Stimulated activated naive CD8-positive, alpha-beta T cell treated with anti-CD3 and anti-CD28 coated beads, Interleukin-15, amount 100 ng/mL, for 72 hours (primary cell): ENCODE measurements around the gene RAB20.
"Not testable (repeated sequence)": the region's sequence is repeated elsewhere in the genome, so short reads cannot be mapped to it uniquely, and the experiment has no call there.

Experiments
- ATAC-seq: fragments of 150-1000 bp; cut with Tn5 transposase; 2 replicates; pipeline ENCODE4 v1.10.0; 2021; ENCODE audit warnings: mild to moderate bottlenecking, moderate library complexity
- DNase-seq, 2 donors: peaks; one replicate each; pipeline ENCODE4 v3.0.0; 2021 to 2022
- H3K27ac Mint-ChIP-seq, 2 donors: one replicate each; pipeline ENCODE4 v1.8.0; 2022; ENCODE audit warnings: mild to moderate bottlenecking in 2 of 2, mixed read lengths in 2 of 2, moderate library complexity in 2 of 2
- H3K27me3 Mint-ChIP-seq: one replicate; pipeline ENCODE4 v1.8.0; 2022; ENCODE audit warnings: mixed read lengths
- H3K4me1 Mint-ChIP-seq: one replicate; pipeline ENCODE4 v1.8.0; 2022; ENCODE audit warnings: mild to moderate bottlenecking, mixed read lengths
- H3K4me3 Mint-ChIP-seq, 2 donors: one replicate each; pipeline ENCODE4 v1.8.0; 2022; ENCODE audit warnings: mild to moderate bottlenecking in 2 of 2, mixed read lengths in 2 of 2, moderate library complexity in 1 of 2
- H3K9me3 Mint-ChIP-seq, 2 donors: one replicate each; pipeline ENCODE4 v1.8.0; 2022; ENCODE audit warnings: mixed read lengths in 2 of 2

The RAB20 gene

DNA sequence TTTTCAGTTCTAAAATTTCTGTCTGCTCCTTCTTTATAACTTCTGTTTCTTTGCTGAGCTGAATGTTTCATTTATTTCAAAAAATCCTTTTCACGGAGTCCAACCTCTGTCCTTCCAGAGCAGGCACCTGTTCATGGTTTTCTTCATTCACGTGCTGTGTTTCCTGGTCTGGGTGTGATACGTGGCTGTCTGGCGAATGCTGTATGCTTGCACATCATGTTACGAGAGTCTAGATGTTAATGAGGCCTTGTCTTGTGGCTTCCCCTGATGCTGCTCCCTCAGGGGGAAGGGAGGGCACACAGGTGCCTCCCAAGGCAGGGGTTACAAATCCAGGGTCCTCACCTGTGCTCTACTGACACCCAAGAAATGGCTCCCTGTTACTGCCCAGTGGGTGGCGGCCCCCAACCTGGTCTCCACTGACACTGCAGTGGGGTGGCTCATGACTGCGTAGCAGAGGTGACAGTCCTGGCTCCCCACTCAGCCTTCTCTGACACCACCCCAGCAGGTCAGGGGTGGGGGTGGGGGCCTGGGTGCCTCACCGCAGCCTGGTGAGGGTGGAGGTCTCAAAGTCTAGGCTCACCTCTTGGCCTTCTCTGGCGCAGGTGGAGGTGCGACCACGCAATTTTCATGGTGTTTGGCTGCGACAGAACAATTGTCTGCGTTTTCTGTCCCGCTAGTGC lies 20.1 kb upstream of the RAB20 start:
- Mint-ChIP-seq H3K27ac (no peak overlapping the region), H3K4me3 (no peak overlapping the region), H3K27me3 (peaks cover 58% of the 10 kb centered on the region), H3K9me3 (no peaks in the 10 kb centered on the region), H3K4me1 (peaks cover 5% of the 10 kb centered on the region)
- DNase-seq (no peak), ATAC-seq (no peak)

DNA sequence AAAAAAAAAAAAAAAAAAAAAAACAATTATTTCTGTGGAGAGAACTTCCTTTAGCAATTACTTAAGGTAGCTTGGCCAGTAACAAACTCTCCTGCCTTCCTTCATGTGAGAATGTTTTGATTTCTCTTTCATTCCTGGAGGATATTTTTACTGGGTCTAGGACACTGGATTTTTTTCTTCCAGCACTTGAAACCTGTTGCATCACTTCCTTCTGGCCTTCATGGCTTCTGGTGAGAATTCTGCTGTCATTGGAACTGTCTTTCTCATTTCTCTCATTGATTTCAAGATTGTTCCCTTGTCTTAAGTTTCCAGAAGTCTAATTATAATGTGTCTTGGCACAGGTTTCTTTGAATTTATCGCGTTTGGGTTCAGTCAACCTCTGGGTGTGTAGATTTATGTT lies 19.3 kb upstream of the RAB20 start:
- H3K4me3 Mint-ChIP-seq, result no peak overlapping the region
- no peak overlapping the region for H3K27ac Mint-ChIP-seq

DNA sequence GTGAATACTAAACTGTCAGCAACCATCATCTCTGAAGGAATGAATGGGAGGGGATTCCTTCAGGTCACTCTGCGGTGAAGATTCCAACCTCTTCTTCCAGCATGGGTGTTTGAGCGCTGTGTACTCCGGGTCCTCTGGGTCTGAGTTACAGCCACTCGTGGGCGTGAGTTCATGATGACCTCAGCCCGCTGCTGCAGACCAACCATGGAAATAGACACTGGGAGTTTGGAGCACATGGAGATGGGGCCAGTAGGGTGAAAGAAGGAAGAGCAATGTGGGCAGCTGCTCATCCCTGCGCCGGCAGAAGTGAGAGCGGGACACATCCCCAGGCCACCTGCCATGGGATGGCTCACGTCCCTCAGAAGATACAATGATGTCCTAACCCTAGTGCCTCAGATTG lies 16.8 kb upstream of the RAB20 start:
- ATAC-seq (no peak), DNase-seq (no peak)
- Mint-ChIP-seq H3K27ac (no peak overlapping the region), H3K9me3 (no peaks in the 10 kb centered on the region), H3K4me3 (no peak overlapping the region), H3K27me3 (peaks cover 81% of the 10 kb centered on the region), H3K4me1 (peaks cover 18% of the 10 kb centered on the region)

More for the DNA sequence above, 19.3 kb upstream of the RAB20 start:
- ATAC-seq, result no peak
- no peaks in the 10 kb centered on the region for H3K9me3 Mint-ChIP-seq
- peaks cover 64% of the 10 kb centered on the region for H3K27me3 Mint-ChIP-seq
- H3K4me1 Mint-ChIP-seq, result peaks cover 11% of the 10 kb centered on the region
- no peak for DNase-seq

DNA sequence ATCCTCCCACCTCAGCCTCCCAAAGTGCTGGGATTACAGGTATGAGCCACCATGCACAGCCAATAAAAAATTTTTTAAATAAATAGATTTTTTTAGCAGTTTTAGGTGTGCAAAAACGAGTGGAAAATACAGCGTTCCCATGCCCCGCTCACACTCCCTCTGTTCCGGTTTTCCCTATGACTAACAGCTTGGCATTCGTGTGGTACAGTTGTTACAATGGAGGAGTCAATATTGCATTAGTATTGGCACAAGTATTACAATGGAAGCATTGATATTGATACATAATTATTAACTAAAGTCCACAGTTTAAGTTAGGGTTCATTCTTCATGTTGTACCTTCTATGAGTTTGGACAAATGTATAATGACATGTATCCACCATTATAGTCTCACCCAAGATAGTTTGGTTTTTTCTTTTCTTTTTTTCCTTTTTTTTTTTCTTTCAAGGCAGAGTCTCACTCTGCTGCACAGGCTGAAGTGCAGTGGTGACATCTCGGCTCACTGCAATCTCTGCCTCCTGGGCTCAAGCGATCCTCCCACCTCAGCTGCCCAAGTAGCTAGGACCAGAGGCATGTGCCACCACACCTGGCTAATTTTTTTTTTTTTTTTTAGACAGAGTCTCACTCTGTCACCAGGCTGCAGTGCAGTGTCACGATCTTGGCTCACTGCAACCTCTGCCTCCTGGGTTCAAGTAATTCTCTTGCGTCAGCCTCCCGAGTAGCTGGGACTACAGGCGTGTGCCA lies 15.4 kb upstream of the RAB20 start:
- no peak overlapping the region for H3K4me3 Mint-ChIP-seq
- peaks cover 85% of the 10 kb centered on the region for H3K27me3 Mint-ChIP-seq

DNA sequence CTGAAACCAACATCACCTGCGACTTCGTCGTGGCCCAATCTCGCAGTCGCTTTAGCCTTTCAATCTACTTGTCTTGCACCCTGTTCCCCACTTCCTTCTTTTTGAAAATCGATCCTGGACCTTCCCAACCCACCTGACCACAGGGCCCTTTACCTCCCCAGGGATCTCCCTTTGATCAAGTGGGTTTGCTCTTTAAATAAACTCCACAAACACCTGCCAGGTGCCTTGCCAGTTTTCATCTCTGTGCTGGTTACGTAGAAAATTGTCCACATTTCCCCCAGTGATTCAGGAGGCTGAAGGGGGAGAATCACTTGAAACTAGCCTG lies 14.5 kb upstream of the RAB20 start:
- no peak for ATAC-seq
- Mint-ChIP-seq H3K27ac (peak overlapping the region in 1 of 2 donors; percentile 31), H3K27me3 (peaks cover 87% of the 10 kb centered on the region), H3K9me3 (no peaks in the 10 kb centered on the region), H3K4me3 (peak overlapping the region; percentile 51 to 71), H3K4me1 (peaks cover 16% of the 10 kb centered on the region)
- no peak for DNase-seq

More for the DNA sequence above, 15.4 kb upstream of the RAB20 start:
- Mint-ChIP-seq H3K4me1 (peaks cover 18% of the 10 kb centered on the region), H3K27ac (no peak overlapping the region), H3K9me3 (no peaks in the 10 kb centered on the region)
- ATAC-seq (no peak), DNase-seq (no peak)

DNA sequence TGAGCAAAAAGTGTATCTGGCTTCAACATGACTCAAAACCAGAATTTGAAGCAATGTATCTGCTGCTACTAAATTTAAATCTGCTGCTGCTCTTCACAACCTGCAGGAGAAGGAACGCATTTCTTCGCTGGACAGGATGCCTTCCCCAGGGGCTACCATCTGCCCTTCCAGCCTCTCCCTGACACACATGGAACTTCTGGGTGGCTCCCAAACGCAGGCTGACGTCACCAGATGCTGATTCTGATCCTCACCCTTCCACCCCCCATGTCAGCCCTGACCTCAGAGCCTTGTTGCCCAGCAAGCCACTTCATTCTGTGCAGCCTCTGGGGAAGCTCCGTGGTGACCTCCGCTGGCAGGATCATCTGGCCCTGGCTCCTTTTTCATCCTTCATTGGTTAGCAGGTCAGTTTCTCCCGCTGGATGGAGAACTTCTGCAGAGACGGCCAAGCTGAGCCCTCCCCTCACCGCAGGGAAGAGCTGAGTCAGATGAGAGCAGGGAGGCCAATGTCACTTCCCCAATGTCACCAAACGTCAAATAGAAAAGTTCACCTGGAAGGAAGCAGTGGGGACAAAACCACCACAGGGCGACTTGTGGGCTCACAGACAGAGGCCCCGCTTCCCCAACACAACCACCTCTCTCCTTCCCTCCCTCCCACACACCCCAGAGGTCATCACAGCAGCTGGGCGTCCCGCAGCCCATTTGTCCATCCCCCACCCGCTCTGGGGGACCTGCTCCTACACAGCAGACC lies 14.0 kb upstream of the RAB20 start:
- DNase-seq (peak; percentile 12 to 23), ATAC-seq (peak; percentile 84)
- Mint-ChIP-seq H3K4me3 (peak overlapping the region; percentile 51 to 71), H3K27ac (no peak overlapping the region), H3K9me3 (no peaks in the 10 kb centered on the region), H3K4me1 (peaks cover 13% of the 10 kb centered on the region), H3K27me3 (peaks cover 83% of the 10 kb centered on the region)

DNA sequence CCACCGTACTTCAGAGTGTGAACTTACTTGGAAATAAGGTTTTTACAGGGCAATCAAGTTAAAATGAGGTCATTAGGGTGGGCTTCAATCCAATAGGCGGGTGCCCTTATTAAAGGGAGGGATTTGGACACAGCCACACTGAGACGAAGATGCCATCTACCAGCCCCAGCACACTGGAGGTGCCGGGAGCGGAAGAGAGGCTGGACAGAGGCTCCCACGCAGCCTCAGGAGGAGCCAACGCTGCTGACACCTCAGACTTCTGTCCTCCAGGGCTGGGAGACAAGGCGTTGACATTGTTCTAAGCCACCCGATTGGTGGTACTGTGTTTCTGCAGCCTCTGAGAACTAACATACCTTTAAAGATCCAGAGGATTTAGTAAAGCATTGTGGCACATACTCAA lies 12.6 kb upstream of the RAB20 start:
- DNase-seq (no peak), ATAC-seq (no peak)
- peaks cover 13% of the 10 kb centered on the region for H3K4me1 Mint-ChIP-seq
- H3K27me3 Mint-ChIP-seq, result peaks cover 82% of the 10 kb centered on the region
- H3K4me3 Mint-ChIP-seq, result no peak overlapping the region
- no peak overlapping the region for H3K27ac Mint-ChIP-seq
- no peaks in the 10 kb centered on the region for H3K9me3 Mint-ChIP-seq

DNA sequence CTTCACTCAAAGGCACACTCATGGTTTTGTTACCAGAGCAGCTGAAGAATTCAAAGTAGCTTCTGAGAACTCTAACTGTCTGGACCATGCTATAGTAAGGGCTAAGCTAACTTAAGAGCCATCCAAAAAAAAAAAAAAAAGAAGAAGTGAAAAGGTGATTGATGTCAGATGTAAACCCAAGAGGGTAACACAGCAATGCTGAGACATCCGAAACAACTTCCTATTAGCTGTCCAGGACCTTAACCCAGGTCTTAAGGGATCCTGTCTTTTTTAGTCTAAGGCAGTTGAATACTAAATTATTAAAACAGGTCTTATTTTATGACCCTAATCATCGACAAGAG lies 11.2 kb upstream of the RAB20 start:
- ATAC-seq (no peak), DNase-seq (no peak)
- Mint-ChIP-seq H3K4me1 (peaks cover 13% of the 10 kb centered on the region), H3K27ac (no peak overlapping the region), H3K9me3 (no peaks in the 10 kb centered on the region), H3K27me3 (peaks cover 67% of the 10 kb centered on the region), H3K4me3 (no peak overlapping the region)

DNA sequence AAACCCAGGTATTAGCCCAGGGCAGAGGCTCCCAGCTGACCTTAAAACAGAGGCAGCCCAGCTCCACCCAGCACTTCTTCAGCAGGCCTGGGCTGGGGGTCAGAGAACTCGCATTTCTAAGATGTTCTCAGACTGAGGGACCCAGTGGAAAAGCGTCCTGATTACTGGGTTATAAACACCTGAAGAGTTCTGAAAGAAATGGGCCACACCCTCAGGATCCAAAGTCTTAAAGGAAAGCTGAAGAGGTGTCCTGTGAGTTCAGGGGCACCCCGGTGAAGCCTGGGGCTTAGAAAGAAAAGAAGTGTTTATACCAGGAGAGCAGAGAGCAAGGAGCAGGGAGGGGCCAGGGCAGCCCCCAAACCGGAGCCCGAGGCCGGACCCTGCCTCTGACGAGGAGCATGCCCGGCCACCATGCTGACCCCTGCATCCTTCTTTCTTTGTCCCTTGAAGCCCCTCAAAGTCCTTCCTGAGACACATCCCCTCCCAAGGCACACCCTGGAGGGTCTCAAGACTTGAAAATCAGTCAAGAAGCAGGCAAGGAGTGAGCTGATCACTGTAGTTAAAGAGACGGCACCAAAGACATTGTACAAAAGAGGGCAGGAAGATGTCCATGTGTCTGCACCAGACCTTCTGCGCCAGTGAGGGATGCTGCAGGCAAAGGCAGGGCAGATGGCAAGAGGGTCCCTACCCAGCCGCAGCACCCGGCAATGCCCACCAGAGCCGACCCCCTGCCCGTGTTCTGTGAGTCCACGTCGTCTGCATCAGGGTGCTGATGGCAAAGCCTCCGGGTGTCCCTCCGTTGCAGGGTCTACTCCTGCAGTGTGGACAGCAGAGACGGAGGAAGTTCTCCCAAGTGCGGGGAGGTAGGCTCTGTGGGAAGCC lies 10.6 kb upstream of the RAB20 start:
- no peak overlapping the region for H3K27ac Mint-ChIP-seq
- H3K27me3 Mint-ChIP-seq, result peaks cover 61% of the 10 kb centered on the region
- DNase-seq, result no peak
- H3K4me1 Mint-ChIP-seq, result peaks cover 13% of the 10 kb centered on the region
- no peak for ATAC-seq
- no peaks in the 10 kb centered on the region for H3K9me3 Mint-ChIP-seq
- H3K4me3 Mint-ChIP-seq, result no peak overlapping the region

DNA sequence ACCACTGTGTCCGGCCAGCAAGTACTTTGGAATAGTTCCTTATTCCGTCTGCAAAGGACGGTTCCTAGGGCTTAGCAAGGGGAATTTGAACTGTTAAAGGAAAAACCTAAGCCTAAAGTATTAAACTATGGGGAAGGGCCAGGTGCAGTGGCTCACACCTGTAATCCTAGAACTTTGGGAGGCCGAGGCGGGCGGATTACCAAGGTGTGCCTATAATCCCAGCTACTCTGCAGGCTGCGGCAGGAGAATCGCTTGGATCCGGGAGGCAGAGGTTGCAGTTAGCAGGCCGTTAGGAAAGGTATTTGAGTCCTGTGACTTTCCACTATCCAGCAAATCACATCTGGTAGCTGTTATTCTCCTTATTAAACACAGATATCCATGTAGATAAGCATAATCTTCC lies 9.4 kb upstream of the RAB20 start:
- no peak for DNase-seq
- Mint-ChIP-seq H3K4me1 (peaks cover 9% of the 10 kb centered on the region), H3K27me3 (peaks cover 51% of the 10 kb centered on the region), H3K27ac (no peak overlapping the region), H3K9me3 (no peaks in the 10 kb centered on the region), H3K4me3 (no peak overlapping the region)
- ATAC-seq, result no peak

DNA sequence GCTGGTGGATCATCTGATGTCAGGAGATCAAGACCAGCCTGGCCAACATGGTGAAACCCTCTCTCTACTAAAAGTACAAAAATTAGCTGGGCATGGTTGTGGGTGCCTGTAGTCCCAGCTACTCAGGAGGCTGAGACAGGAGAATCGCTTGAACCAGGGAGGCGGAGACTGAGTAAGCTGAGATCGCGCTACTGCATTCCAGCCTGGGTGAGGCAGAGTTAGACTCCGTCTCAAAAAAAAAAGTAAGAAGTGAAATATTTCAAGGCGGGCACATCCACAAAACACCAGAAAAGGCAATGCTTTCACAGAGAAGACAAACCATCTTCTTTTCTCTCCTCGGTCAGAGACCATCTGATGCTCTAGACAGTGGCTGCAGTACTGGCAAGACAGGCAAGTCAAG lies 8.4 kb upstream of the RAB20 start:
- DNase-seq, H3K9me3 Mint-ChIP-seq, H3K4me1 Mint-ChIP-seq, H3K27ac Mint-ChIP-seq, H3K4me3 Mint-ChIP-seq, ATAC-seq: not testable (repeated sequence)
- peaks cover 46% of the 10 kb centered on the region for H3K27me3 Mint-ChIP-seq

DNA sequence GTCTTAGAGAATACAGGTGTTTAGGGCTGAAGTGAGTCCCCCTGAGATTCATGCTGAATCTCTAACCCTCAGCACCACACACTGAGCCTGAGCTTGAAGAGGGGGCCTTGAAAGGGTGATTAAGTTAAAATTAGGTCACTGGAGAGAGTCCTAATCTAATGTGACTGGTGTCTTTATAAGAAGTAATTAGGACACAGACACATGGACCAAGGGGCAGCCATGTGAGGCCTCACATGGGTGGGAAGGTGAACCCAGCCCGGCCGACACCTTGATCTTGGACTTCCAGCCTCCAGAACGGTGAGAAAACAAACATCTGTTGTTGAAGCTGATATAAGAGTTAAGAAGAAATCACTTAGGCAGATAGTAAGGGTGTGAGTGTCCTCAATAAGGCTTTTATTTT lies 7.1 kb upstream of the RAB20 start:
- ATAC-seq, result no peak
- no peak for DNase-seq
- H3K4me1 Mint-ChIP-seq, result no peaks in the 10 kb centered on the region
- no peak overlapping the region for H3K27ac Mint-ChIP-seq
- peaks cover 41% of the 10 kb centered on the region for H3K27me3 Mint-ChIP-seq
- H3K4me3 Mint-ChIP-seq, result no peak overlapping the region
- H3K9me3 Mint-ChIP-seq, result no peaks in the 10 kb centered on the region

DNA sequence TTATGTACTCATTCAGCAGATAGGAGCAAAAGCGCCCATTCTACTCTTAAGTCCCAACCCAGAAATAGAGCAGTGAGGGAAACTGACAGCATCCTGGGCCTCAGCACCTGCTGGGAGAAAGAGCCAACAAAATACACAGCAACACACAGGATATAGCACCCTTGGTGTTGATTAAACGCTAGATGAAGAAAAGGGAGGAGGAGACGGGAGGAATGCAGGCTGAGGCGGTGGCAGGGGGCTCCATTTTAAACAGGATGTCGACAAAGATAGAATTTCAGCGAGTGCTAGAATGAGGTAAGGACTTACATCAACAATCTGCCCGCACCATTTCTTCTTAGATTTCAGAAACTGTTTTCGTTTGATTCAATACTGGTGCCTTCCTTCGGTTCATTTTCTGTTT lies 4.6 kb upstream of the RAB20 start:
- Mint-ChIP-seq H3K27ac (peak overlapping the region in 1 of 2 donors; percentile 6), H3K27me3 (peaks cover 18% of the 10 kb centered on the region), H3K9me3 (no peaks in the 10 kb centered on the region), H3K4me1 (peaks cover 9% of the 10 kb centered on the region), H3K4me3 (no peak overlapping the region)
- no peak for DNase-seq
- ATAC-seq, result no peak

DNA sequence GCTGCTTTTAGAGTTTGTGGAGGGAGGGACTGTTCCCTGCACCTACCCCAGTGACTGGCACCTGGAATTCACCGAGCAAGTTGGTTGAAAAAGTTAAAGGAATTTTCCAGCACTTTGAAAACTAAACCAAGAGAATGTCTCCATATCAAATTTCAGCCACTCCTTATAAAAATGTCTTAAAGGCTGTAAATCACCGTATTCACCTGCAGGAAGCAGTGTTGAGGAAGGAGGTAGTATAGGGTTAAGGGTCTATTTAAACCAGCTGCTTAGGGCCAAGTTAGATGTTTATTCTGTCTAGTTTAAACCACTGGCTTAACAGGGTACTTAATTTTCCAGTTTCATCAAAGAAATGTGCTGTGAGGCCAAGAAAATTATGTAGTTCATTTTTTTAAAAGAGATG lies 3.8 kb upstream of the RAB20 start:
- DNase-seq, result no peak
- no peak for ATAC-seq

DNA sequence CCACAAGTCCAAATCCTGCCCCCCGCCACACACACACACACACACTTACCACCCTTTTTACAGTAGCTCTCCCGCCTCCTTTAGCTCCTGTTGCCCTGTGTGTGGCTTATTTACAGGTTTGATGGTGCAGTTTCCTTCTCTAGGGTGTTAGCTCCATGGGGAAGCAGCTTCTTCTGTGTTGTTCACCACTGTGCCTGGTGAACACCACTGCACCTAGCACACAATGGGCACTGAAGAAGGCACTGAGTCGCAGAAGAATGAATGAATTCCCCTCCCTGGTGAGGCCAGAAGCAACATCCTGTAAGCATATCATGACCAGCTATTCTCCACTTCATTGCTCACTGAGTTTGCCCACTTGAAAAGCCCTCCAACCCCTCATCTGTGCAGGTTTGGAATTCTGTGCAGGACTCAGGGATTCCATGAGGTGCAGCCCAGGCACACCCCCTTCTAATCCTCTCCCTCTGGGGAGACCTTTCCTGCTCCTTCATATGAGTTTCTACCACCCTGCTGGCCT lies 3.0 kb upstream of the RAB20 start:
- Mint-ChIP-seq H3K4me1 (peaks cover 24% of the 10 kb centered on the region), H3K27me3 (peaks cover 20% of the 10 kb centered on the region), H3K4me3 (no peak overlapping the region), H3K27ac (no peak overlapping the region), H3K9me3 (no peaks in the 10 kb centered on the region)
- ATAC-seq (no peak), DNase-seq (no peak)

More for the DNA sequence above, 3.8 kb upstream of the RAB20 start:
- Mint-ChIP-seq H3K4me3 (no peak overlapping the region), H3K27me3 (peaks cover 17% of the 10 kb centered on the region), H3K4me1 (peaks cover 18% of the 10 kb centered on the region), H3K9me3 (no peaks in the 10 kb centered on the region), H3K27ac (no peak overlapping the region)
